Fibroblast of lung (primary cell): Measurements from ENCODE around the gene STAB2. TPM values are rescaled to one million over a fixed set of nuclear protein-coding genes. Genes with fewer than 3 reads are reported as not detected.

Source experiments
- DNase-seq, 2 donors: peaks; one replicate each; pipeline versions ENCODE4 v3.0.0 to v3.0.0-alpha.2; 2010; ENCODE audit warnings: low read depth in 2 of 2
- H2AFZ ChIP-seq: 2 replicates; pipeline ENCODE4 v1.5.1; 2012; ENCODE audit warnings: low read length, control low read depth, inconsistent platforms
- H3K27ac ChIP-seq: 2 replicates; pipeline ENCODE4 v1.5.1; 2011; ENCODE audit warnings: low read length, control low read depth; ENCODE audit not compliant: insufficient read depth
- H3K27me3 ChIP-seq: 2 replicates; pipeline ENCODE4 v1.5.1; 2011; ENCODE audit warnings: mild to moderate bottlenecking, low read length; ENCODE audit not compliant: control insufficient read depth, insufficient read depth
- H3K36me3 ChIP-seq: 2 replicates; pipeline ENCODE4 v1.5.1; 2011; ENCODE audit warnings: low read length; ENCODE audit not compliant: control insufficient read depth, insufficient read depth
- H3K4me1 ChIP-seq: 2 replicates; pipeline ENCODE4 v1.5.1; 2011; ENCODE audit warnings: low read length; ENCODE audit not compliant: control insufficient read depth, insufficient read depth; ENCODE audit errors: extremely low read depth
- H3K4me2 ChIP-seq: 2 replicates; pipeline ENCODE4 v1.5.1; 2011; ENCODE audit warnings: low read length, control low read depth; ENCODE audit not compliant: insufficient read depth; ENCODE audit errors: extremely low read depth
- H3K4me3 ChIP-seq, 4 experiments: fragments of 200-600 bp in 1 of 4; sonication (generic) in 1 of 4; replicated peaks in 1 of 4; 2 replicates each; pipeline ENCODE4 v1.5.1; 2011 to 2016; ENCODE audit warnings: low read length in 4 of 4, low read depth in 3 of 4, mild to moderate bottlenecking in 3 of 4, control low read depth in 2 of 4, inconsistent platforms in 1 of 4, mixed read lengths in 1 of 4; ENCODE audit not compliant: insufficient read depth in 1 of 4; ENCODE audit errors: control extremely low read depth in 1 of 4
- H3K79me2 ChIP-seq: 2 replicates; pipeline ENCODE4 v1.5.1; 2012; ENCODE audit warnings: mild to moderate bottlenecking, low read length, inconsistent platforms; ENCODE audit not compliant: control insufficient read depth, insufficient read depth
- H3K9ac ChIP-seq: 2 replicates; pipeline ENCODE4 v1.5.1; 2011; ENCODE audit warnings: mild to moderate bottlenecking, low read length, control low read depth; ENCODE audit not compliant: insufficient read depth
- H3K9me3 ChIP-seq: 2 replicates; pipeline ENCODE4 v1.5.1; 2012; ENCODE audit warnings: low read depth, low read length; ENCODE audit not compliant: control insufficient read depth, insufficient read depth
- H4K20me1 ChIP-seq: 2 replicates; pipeline ENCODE4 v1.5.1; 2011; ENCODE audit warnings: low read length; ENCODE audit not compliant: control insufficient read depth, insufficient read depth; ENCODE audit errors: extremely low read depth
- EZH2 ChIP-seq: IDR thresholded peaks from 2 replicates; pipeline ENCODE4 v1.5.1; 2012; ENCODE audit warnings: low read length, control low read depth, mild to moderate bottlenecking; ENCODE audit errors: missing control alignments
- polyA plus RNA-seq, 2 donors: library from polyadenylated mRNA; depleted of rRNA in 1 of 2; stranded (reverse) in 1 of 2; unstranded in 1 of 2; fragments of >200 nt; gene quantifications; 2 replicates each; pipeline ENCODE4 v1.2.1, GENCODE V29; 2011 to 2012; ENCODE audit warnings: missing spikeins in 1 of 2
- total RNA-seq: library from RNA; depleted of rRNA; stranded (reverse); fragments of >200 nt; gene quantifications from 2 replicates; pipeline ENCODE4 v1.2.1, GENCODE V29; 2014
- TF ChIP-seq, protein P1 (sequence below), 2 donors: IDR thresholded peaks in 1 of 2; conservative IDR thresholded peaks in 1 of 2; 1 replicate in 1 of 2; 2 replicates in 1 of 2; pipeline ENCODE4 v1.5.1; 2011 to 2012; ENCODE audit warnings: low read length in 2 of 2, control low read depth in 1 of 2, inconsistent platforms in 1 of 2, low read depth in 1 of 2, mild to moderate bottlenecking in 1 of 2

The STAB2 gene
- total and polyA plus RNA-seq, 2 donors (not counting 1 experiment from before 2014, with no cell fraction given) = not detected

DNA sequence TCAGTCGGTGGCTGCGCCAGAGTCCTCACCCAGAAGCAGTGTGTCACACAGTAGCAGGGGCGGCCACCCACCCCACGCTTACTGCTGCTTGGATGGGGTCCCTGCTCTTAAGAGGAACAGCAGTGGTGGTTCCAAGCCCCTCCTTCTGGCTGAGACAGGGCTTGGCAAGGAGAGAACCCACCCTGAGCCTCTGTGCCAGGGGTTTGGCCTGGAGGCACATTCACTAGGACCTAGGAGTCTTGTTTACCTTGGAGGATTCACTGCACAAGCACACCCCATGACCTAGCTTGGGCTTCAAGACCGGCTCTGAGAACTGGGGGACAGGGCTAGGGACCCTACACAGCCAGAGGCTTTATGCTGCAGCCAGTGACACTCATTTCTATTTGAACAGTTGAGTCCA, 175.4 kb downstream of the STAB2 start:
- H3K9me3 ChIP-seq = no peaks in the 10 kb centered on the region
- H3K79me2 ChIP-seq = no peaks in the 10 kb centered on the region
- no peaks in the 10 kb centered on the region for H4K20me1 ChIP-seq
- no peak for TF ChIP-seq EZH2
- TF ChIP-seq, protein P1, sequence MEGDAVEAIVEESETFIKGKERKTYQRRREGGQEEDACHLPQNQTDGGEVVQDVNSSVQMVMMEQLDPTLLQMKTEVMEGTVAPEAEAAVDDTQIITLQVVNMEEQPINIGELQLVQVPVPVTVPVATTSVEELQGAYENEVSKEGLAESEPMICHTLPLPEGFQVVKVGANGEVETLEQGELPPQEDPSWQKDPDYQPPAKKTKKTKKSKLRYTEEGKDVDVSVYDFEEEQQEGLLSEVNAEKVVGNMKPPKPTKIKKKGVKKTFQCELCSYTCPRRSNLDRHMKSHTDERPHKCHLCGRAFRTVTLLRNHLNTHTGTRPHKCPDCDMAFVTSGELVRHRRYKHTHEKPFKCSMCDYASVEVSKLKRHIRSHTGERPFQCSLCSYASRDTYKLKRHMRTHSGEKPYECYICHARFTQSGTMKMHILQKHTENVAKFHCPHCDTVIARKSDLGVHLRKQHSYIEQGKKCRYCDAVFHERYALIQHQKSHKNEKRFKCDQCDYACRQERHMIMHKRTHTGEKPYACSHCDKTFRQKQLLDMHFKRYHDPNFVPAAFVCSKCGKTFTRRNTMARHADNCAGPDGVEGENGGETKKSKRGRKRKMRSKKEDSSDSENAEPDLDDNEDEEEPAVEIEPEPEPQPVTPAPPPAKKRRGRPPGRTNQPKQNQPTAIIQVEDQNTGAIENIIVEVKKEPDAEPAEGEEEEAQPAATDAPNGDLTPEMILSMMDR (conservative IDR thresholded peaks at IDR 0.05 in 1 of 2, IDR thresholded peaks at IDR 0.05 in 1 of 2; ENCODE audit: low read depth in 1 of 2, low read length in 2 of 2) = no peak
- H3K4me3 ChIP-seq = no peak overlapping the region
- H3K36me3 ChIP-seq = peaks cover 5% of the 10 kb centered on the region
- H3K4me1 ChIP-seq = no peaks in the 10 kb centered on the region
- H3K9ac ChIP-seq = no peak overlapping the region
- no peak overlapping the region for H2AFZ ChIP-seq
- H3K27ac ChIP-seq = no peak overlapping the region
- DNase-seq = no peak
- H3K4me2 ChIP-seq = no peak overlapping the region
- H3K27me3 ChIP-seq = no peaks in the 10 kb centered on the region

DNA sequence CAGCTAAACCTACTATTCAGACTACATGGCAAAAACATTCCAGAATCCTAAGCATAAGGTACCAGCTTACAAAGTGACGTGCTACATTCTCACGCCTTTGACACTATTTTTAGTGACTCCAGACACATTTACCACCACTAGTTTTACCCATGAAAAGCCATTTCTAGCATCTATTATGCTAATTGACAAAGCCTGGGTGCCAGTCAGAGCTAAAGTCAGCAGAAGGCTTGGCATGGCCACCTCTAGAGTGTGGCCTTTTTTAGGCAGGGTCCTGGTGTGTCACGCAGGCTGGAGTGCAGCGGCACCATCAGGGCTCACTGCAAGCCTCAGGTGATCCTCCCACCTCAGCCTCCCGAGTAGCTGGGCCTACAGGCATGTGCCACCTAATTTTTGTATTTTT, 178.2 kb downstream of the STAB2 start:
- DNase-seq = no peak
- no peak overlapping the region for H3K9ac ChIP-seq
- no peaks in the 10 kb centered on the region for H3K27me3 ChIP-seq
- H3K79me2 ChIP-seq = no peaks in the 10 kb centered on the region
- no peaks in the 10 kb centered on the region for H4K20me1 ChIP-seq
- no peak for TF ChIP-seq EZH2
- TF ChIP-seq, protein P1 (conservative IDR thresholded peaks at IDR 0.05 in 1 of 2, IDR thresholded peaks at IDR 0.05 in 1 of 2; ENCODE audit: low read depth in 1 of 2, low read length in 2 of 2) = no peak
- H2AFZ ChIP-seq = no peak overlapping the region
- H3K4me2 ChIP-seq = no peak overlapping the region
- H3K4me1 ChIP-seq = no peaks in the 10 kb centered on the region
- H3K36me3 ChIP-seq = peaks cover 7% of the 10 kb centered on the region
- H3K9me3 ChIP-seq = no peaks in the 10 kb centered on the region
- no peak overlapping the region for H3K4me3 ChIP-seq
- no peak overlapping the region for H3K27ac ChIP-seq

DNA sequence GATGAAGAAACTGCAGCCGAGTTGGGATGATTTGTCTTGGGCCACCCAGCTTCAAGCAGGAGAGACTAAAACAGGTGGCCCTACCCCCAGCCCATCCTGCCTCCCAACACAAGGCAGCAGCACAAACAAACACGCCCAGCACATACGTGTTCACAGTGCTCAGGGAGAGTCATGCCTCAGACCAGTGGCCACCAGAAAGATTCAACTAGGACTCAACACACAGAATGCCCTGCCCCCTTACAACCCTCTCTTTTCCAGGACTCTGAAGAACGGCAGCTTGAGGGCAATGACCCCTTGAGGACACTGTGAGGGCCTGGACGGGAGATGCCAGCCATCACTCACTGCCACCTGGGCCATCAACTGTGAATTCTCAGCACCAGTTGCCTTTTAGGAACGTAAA, 179.0 kb downstream of the STAB2 start:
- no peaks in the 10 kb centered on the region for H3K9me3 ChIP-seq
- no peak overlapping the region for H3K4me3 ChIP-seq
- no peak overlapping the region for H2AFZ ChIP-seq
- H3K36me3 ChIP-seq = peaks cover 7% of the 10 kb centered on the region
- no peak overlapping the region for H3K4me2 ChIP-seq
- no peaks in the 10 kb centered on the region for H4K20me1 ChIP-seq
- no peak overlapping the region for H3K27ac ChIP-seq
- TF ChIP-seq, protein P1 (conservative IDR thresholded peaks at IDR 0.05 in 1 of 2, IDR thresholded peaks at IDR 0.05 in 1 of 2; ENCODE audit: low read depth in 1 of 2, low read length in 2 of 2) = no peak
- TF ChIP-seq EZH2 = no peak
- H3K79me2 ChIP-seq = no peaks in the 10 kb centered on the region
- H3K27me3 ChIP-seq = no peaks in the 10 kb centered on the region
- DNase-seq = no peak
- H3K4me1 ChIP-seq = no peaks in the 10 kb centered on the region
- H3K9ac ChIP-seq = no peak overlapping the region
